HG02852 (cell line): ENCODE results near the gene SLC25A45.

Experiments used
- ATAC-seq: cut with Tn5 transposase; IDR thresholded peaks from one replicate; pipeline ENCODE4 v1.9.1; 2021; ENCODE audit warnings: mild to moderate bottlenecking, moderate library complexity; ENCODE audit not compliant: unreplicated experiment

The SLC25A45 gene

DNA sequence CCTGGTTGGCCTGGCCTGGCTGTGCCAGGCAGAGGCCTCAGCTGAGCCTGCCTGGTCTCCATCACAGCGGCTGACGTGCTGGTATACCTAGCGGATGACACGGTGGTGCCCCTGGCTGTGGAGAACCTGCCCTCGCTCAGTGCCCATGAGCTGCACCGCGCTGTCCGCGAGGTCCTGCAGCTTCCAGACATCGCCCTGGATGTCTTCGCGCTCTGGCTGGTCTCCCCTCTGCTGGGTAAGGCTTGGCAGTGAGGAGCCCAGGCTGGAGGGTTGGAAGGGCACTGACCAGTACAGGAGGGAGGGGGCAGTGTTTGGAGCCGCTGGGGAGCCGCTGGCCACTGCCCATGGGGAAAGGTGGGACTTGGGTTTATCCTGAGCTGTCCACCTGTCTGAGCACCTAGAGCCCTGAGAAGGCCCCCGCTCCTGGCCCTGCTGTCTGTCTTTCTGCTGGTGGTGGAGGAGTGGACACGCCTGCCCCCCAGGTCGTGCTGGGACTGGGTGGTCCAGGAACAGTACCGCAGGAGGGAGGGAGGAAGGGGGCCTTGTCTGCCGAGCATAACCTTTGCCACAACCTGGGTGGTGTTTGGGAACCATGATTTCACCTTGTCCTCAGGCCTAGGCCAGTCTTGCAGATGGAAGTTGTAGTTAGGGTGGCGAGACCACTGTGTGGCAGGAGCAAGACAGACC is 7.0 kb upstream of the SLC25A45 start:
- no peak for ATAC-seq

GRCh38 chr11:65388731-65389130 is 6.3 kb upstream of the SLC25A45 start:
- no peak for ATAC-seq

GRCh38 chr11:65386307-65387140 is 4.1 kb upstream of the SLC25A45 start, which contains the start of gene FRMD8:
TSS of gene FRMD8 (plus strand) at chr11:65386637. CDS start at chr11:65387037, 400 bp downstream.
- ATAC-seq, result peak; percentile 56

- no peak for ATAC-seq
Measured at GRCh38 chr11:65384301-65384889, 1.9 kb upstream of the SLC25A45 start.

DNA sequence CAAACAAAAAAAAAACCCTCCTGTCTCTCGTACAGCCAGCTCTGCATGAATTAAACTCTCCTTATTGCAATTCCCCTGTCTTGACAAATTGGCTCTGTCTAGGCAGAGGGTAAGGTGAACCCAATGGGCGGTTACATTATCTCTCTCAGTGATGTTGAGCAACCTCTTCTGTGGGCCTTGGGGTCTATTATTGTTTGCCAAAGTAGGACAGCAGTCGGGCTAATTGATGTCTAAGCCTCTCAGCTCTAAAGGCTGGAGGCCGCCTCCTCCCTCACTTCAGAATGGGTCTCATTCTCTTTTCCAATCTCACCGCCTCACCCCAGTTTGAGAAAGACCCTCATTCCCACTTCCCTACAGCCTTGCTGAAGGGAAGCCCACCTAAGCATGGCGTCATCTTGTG is 1.3 kb upstream of the SLC25A45 start:
- no peak for ATAC-seq

GRCh38 chr11:65382804-65383368 is 440 bp upstream of the SLC25A45 start:
- ATAC-seq, result no peak

DNA sequence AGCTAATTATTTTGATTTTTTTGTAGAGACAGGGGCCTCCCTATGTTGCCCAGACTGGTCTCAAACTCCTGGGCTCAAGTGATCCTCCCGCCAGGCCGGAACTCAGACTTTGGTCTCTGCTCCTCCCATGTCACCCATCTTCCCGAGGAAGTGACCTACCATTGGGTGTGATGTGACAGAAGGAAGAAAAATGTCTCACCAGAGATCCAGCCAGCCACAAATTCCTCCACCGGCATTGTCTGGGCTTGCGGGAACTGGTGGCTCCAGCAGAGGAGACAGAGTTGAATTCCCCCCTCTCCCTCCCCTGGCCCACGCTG is 772 bp downstream of the SLC25A45 start:
- no peak for ATAC-seq

GRCh38 chr11:65380460-65381119 is 1.9 kb downstream of the SLC25A45 start:
- ATAC-seq, result no peak

GRCh38 chr11:65379698-65380459 is 2.6 kb downstream of the SLC25A45 start:
- ATAC-seq, result no peak

DNA sequence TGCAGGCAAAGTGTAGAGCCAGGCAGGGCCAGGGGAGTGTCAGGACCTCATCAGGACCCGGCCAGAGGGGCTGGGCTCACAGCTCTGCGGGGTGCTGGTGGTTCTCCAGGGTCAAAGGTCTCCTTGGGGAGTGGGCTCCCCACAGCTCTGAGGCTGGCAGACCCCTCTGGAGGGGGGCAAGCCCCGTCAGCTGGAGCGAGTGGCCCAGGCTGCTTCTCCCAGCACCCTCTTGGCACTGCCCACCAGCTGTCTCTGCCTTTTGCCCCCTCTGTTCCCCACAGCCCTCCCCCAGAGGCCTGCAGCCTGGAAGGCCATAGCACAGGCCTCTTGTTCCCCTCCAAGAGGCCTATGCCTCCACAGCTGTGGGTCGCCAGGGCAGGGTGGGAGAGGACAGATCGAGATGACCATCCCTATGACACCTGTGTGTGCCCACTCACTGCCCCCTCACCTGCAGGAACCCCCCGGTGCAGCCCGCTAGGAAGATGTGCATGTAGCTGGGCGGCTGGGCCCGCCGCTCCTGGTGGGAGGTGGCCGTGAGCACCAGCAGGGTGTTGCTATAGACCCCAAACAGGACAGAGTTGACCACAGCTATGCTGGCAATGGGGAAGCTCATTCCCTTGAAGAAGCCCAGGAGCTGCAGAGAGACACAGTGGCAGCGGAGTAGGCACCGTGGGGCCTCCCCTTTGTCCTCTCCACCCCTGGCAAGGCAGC is 3.4 kb downstream of the SLC25A45 start:
- ATAC-seq, result no peak

- no peak for ATAC-seq
Measured at GRCh38 chr11:65378208-65378927, 4.1 kb downstream of the SLC25A45 start.

GRCh38 chr11:65377777-65378176 is 4.7 kb downstream of the SLC25A45 start:
- no peak for ATAC-seq

GRCh38 chr11:65377036-65377435 is 5.4 kb downstream of the SLC25A45 start:
- ATAC-seq, result no peak

DNA sequence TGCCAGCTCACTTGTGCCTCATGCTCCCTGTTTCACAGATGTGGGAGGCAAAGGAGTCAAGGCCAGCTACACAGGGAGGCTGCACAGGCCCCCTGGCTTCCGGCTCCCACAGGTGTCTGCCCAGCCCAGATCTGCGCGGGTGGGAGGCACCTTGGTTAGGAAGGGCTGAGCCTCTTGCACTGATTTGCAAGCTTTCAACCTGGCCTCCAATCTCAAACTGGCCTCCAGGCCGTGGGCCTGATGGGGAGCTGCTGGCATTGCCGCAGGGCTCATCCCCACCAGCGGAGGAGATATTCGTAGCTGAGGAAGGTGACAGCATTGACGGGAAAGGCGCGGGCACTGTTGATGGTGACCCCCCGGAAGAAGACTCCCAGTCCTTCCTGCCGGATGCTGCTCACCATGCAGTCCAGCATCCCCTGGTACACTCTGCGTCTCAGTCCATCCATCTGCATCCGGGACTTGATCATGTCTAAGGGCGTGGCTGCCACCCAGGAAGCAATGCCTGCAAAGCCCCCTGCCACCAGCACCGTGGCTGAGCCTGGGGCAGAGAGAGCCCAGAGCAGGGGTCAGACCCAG is 6.2 kb downstream of the SLC25A45 start:
- ATAC-seq, result no peak

DNA sequence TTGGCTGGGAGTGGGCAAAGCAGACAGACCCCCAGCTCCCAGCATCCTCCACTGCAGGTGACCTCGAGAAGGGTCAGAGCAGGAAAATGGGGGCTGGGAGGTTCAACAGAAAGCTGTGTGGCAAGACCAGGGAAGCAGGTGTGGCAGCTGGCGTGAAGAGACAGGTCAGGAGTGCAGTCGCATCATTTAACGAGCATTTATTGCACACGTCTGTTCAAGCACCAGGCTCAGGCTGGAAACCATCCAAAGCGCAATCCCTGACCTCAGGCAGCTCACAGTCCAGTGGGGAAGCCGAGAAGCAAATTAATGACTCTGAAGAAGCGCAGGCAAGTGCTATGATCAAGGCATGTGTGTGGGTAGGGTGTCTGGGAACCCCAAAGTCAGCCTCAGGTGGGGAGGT is 7.4 kb downstream of the SLC25A45 start:
- no peak for ATAC-seq

DNA sequence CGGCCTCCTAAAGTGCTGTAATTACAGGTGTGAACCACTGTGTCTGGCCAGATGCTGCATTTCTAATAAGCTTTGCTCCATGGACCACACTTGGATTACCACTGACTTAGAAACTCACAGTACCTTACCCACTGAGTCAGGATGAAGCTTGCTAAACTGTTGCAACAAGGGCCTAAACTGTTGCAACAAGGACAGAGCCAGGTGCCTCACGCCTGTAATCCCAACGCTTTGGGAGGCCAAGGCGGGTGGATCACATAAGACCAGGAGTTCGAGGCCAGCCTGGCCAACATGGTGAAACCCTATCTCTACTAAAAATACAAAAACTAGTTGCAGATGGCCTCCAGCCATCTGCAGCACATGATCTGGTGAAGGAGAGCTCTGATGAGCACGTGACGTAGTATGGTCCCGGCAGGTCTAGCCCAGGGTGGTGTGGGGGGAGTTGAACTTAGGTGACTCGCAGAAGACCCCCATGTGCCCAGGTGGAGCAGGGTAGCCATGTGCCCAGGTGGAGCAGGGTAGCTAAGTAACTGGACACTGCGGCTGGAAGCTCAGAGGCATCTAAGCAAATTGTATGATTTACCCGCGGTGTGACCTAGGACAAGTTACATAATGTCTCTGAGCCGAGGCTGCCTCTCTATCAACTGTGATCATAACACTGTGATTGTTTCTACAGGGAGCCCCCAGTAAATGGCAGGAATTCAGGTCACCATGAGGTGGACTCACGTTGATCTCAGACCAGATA is 8.4 kb downstream of the SLC25A45 start:
- ATAC-seq, result no peak

- ATAC-seq, result no peak
Measured at GRCh38 chr11:65370659-65371049, 11.8 kb downstream of the SLC25A45 start.

DNA sequence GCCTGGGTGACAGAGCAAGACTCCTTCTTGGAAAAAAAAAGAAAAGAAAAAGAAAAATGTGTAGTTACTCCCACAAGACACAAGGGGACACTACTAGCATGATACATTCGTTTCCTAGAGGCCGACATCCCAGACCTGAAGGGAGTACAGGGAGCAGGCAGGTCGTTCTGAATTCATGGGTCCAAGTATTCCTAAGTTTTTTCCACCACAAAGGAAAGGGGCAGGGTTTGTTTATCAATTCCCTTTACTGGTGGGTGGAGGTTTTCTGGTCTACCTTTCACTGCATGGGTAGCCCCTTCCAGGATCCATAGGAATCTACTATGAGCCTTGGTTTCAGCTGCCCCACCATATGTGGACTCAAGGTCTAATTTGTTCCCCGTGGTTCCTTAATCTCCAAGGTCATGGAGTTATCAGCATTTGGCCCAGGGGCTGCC is 16.1 kb downstream of the SLC25A45 start:
- no peak for ATAC-seq
